ENCODE data around the gene HSPA1L.

GRCh38 chr6:31837369-31838113, 22.5 kb upstream of the HSPA1L start:
- TF ChIP-seq CTCF (conservative IDR thresholded peaks at IDR 0.05; ENCODE audit: low read length) (no peak), EZH2phosphoT487 (IDR thresholded peaks at IDR 0.05; ENCODE audit: borderline replicate concordance) (no peak)
